IPS-11a (cell line): ENCODE data around the gene LIM2.
"Not testable (repeated sequence)": the region's sequence is repeated elsewhere in the genome, so short reads cannot be mapped to it uniquely, and the experiment has no call there.

Source experiments
- H3K4me3 ChIP-seq: one replicate; pipeline ENCODE4 v1.5.1; 2013; ENCODE audit warnings: low read depth, low read length, control low read depth

LIM2 gene

DNA sequence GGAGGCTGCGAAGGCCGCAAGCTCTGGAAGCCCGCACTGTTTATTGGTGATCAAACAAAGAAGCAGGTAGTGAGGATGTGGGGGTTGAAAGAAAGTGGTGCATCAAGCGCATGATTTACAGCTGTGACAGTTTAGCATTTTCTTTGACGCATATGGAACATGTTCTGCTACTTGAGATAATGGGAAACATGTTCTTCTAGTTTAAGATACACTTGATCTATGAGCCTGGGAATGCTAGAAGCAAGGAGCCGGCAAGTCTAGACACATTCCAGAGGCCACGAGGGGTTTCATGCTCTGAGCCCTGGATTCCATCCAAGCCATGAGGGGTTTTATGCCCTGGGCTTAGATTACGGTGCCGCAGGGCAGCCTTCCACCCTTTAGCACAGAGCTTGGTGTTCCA, 9.7 kb upstream of the LIM2 start:
- H3K4me3 ChIP-seq: not testable (repeated sequence)

GRCh38 chr19:51396175-51396574, 8.4 kb upstream of the LIM2 start:
- H3K4me3 ChIP-seq: no peak overlapping the region

GRCh38 chr19:51394050-51394836, 6.5 kb upstream of the LIM2 start:
- peak overlapping the region; percentile 83 for H3K4me3 ChIP-seq

DNA sequence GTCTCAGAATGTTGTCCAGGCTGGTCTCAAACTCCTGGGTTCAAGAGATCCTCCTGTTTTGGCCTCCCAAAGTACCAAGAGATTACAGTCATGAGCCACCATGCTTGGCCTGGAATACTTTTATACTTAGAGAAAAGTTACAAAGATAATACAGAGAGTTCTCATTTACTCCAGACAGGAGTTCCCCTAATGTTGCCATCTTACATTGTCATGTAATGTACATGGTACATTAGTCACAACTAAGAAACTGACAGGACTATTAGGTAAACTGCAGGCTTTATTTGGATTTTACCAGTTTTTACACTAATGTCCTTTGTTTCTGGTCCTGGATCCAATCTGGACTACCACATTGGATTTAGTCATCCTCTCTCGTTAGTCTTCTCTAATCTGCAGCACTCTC, 4.9 kb upstream of the LIM2 start:
- H3K4me3 ChIP-seq: no peak overlapping the region

DNA sequence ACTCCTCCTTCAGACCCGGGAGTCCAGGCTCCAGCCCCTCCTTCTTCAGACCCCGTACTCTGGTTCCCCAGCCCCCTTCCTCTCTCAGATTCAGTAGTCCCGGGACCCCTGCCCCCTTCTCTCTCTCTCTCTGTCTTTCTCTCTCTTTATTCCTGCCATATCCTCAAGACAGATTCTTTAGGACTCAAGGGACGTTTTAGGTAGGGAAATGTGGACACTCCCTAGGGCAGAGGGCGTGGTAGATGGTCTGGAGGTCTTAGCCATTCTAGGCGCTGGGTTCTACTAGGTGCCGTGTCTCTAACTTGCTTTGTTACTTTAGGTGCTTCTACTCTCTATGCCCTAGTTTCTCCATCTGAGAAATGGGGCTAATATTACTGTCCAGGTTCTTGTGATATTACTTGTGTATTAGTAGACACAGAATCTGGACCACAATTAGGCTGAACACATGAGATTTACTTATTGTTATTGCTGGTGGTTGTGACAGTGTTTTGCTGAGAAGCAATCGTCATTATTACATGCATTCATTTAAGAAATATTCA, 3.4 kb upstream of the LIM2 start:
- H3K4me3 ChIP-seq: no peak overlapping the region

DNA sequence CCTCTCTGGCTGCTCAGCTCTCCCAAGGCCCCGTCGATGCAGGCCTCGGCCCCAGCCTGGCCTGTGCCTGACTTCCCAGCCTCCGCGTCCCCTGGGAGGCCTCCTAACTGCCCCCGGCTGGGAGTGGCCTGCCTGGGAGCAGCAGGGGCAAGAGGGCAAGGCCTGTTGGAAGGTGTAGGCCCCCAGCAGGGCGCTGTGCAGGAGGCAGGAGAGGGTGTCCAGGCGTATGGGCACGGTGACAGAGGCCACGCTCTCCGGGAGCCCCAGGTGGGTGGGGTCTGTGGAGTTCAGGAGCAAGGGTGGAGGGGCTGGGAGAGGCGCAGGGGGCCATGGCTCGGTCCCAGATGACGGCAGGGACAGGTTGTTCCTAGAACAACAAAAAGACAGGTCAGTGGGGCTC, 1.4 kb upstream of the LIM2 start:
- no peak overlapping the region for H3K4me3 ChIP-seq

- no peak overlapping the region for H3K4me3 ChIP-seq
Observed at GRCh38 chr19:51386882-51387520, 773 bp downstream of the LIM2 start.

- no peak overlapping the region for H3K4me3 ChIP-seq
Observed at GRCh38 chr19:51382004-51382403, 5.8 kb downstream of the LIM2 start.

DNA sequence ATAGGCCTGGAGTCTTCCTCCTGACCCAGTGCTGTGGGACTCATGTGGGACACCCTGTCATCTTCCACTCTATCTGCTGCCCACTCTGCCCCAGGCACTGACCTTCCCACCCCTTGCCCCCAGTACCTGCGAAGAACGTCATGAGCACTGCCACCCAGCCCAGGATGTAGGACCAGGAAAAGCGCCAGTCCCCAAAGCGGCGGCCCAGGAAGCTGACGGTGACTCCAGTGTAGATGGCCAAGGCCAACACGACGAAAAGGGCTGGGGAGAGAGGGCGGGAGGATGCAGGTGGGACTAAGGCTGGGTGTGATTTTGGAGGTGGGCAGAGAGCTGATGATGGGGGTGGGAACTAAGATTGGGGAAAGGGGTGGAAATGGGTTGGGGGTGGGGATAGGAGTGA, 7.4 kb downstream of the LIM2 start:
- no peak overlapping the region for H3K4me3 ChIP-seq

- no peak overlapping the region for H3K4me3 ChIP-seq
Observed at GRCh38 chr19:51377422-51377821, 10.4 kb downstream of the LIM2 start.

- no peak overlapping the region for H3K4me3 ChIP-seq
Observed at GRCh38 chr19:51375504-51376221, 12.1 kb downstream of the LIM2 start.

DNA sequence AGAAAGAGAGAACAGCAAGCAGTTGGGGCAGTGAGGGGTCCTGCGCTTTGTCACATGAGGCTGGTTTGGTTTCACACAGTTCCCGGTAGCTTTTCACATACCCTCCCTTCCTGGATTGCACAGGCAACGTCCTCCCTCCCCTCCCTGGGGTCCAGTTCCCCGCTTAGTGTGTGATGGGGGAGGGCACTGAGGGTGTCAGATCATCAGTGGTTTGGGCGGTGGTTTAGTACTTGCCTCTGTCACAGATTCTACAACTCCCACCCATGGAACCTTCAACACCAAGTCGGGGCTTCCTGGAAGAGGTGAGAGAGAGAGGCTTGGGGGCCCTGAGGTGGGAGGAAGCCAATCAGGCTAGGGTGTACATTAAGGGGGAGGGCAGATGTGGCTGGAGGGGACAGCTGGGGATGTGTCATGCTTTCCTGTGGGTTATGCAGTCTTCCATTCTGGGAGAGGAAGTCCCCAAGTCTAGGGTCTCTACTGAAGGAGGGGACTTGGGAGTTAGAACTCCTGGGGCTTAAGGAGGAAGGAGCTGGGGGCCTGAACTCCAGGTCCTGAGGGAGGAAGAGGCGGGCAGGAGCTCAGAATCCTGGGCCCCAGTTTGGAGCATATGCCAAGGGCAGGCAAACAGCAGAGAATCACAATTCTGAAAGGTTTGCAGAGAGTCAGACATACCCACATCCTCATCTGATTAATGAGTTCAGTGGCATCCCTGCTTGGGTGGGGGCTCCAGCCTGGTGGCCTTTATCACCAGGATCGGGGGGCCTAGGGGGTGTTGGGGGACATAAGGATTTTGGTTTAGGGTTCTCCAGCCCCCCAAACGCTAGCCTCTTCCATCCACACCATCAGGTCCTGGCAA, 14.9 kb downstream of the LIM2 start, which contains the start of gene NKG7:
TSS of gene NKG7 (minus strand) at position 6 of the 856 bp plus-strand sequence. CDS start 119 bp downstream, outside the sequence.
- H3K4me3 ChIP-seq: no peak within 1 kb of the TSS

DNA sequence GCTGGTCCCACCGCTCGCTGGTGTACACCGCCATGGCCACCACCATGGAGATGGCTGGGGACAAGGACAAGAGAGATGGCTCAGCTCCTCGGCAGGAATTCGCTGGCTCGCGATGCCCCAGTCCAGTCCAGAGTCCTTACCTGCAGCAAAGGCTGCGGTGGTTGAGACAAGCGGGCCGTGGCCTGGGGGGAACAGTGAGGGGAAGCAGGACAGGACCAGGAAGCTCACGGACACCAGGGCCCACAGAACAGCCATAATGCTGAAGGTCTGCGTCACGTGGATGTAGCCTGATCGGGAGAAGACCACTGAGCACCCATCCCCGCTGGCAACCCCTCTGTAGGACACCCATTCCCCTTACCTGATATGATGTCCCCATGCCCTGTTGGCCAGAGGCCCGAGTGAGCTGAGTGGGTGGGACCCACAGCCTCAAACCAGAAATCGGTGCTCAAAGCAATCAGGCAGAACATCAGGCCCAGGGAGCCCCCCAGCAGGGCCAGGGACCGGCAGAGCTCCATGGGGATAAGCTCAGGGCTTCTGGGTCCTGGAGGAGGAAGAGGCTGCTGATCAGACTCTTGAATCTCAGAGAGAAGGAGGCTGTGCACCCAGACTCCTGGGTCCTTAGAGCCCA, 15.6 kb downstream of the LIM2 start:
- H3K4me3 ChIP-seq: no peak overlapping the region

- H3K4me3 ChIP-seq: no peak overlapping the region
Observed at GRCh38 chr19:51371186-51371690, 16.5 kb downstream of the LIM2 start.

DNA sequence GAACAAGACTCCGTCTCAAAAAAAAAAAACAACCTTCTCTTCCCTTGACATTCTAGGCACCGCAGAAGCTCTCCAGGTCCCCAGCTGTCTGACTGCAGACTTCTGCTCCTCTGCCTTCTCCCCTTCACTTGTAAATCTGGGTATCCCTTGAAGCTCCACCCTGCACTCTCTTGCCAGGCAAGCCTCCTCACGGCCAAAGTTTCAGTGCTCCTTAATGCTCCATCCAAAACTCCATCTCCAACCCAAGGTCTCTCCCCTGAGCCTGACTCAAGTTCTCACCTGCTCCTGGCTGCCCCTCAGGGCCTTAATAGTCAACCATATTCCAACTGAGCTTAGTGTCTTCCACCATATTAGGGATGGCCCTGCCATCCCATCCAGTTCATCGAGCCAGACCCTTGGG, 17.5 kb downstream of the LIM2 start:
- no peak overlapping the region for H3K4me3 ChIP-seq

DNA sequence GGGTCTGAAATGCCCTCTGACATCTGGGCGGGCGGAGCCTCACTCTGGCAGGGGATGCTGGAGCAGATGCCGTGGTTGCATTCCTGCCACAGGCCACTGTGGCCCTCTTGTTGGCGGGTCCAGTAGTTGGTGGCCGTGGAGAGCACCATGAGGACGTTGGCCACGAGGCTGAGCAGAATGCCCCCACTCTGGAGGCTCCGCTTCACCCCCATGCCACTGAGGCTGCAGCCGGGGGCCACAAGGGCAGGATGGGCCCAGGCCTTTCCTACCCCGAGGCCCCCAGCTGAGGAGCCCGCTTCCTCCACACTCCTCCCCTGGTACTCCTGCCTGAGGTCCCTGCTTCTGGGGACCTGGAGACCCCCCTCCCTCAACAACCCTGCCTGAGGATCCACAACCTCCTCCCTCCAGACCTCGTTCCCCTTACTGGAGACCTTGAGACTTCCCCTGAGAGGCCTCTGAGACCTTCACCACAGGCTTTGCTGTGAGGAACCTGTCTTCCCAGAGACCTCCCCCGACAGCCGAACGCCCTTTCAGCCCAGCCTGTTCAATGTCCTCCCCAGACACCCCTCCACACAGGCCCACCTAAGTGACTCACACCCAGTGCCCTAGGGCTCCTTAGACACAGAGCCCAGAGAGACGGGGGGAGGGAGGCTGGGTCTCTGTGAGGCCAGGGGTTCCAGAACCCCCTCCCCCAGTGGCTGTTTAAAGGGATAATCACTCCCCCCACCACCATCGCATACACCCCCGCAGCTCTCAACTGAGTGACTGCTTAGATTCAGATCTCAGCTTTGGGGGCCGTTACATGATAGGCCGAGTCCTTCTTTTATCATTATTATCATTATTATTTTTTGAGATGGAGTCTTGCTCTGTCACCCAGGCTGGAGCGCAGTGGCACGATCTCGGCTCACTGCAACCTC, 19.1 kb downstream of the LIM2 start, which contains the start of gene CLDND2:
TSS of gene CLDND2 (minus strand) at position 638 of the 917 bp plus-strand sequence. CDS start at position 212, 426 bp downstream.
- peak within 1 kb of the TSS; percentile 69 for H3K4me3 ChIP-seq

GRCh38 chr19:51367565-51368365, 20.0 kb downstream of the LIM2 start:
- peak overlapping the region; percentile 84 for H3K4me3 ChIP-seq

GRCh38 chr19:51367255-51367564, 20.6 kb downstream of the LIM2 start:
- H3K4me3 ChIP-seq: peak overlapping the region; percentile 84
